CD1c-positive myeloid dendritic cell (primary cell): ENCODE results near the gene SPAG7.
"Not testable (repeated sequence)": the region's sequence is repeated elsewhere in the genome, so short reads cannot be mapped to it uniquely, and the experiment has no call there.

Experiments used
- DNase-seq: peaks from one replicate; pipeline ENCODE4 v3.0.0-alpha.2; 2016; ENCODE audit errors: extremely low spot score

Gene SPAG7

GRCh38 chr17:4938069-4938491 lies 29.5 kb downstream of the SPAG7 start:
- DNase-seq: no peak

- DNase-seq: no peak
Measured at GRCh38 chr17:4937553-4937952, 30.1 kb downstream of the SPAG7 start.

GRCh38 chr17:4936436-4936835 lies 31.2 kb downstream of the SPAG7 start:
- no peak for DNase-seq

GRCh38 chr17:4935650-4936049 lies 32.0 kb downstream of the SPAG7 start:
- no peak for DNase-seq

- peak; percentile 49 for DNase-seq
Measured at GRCh38 chr17:4934173-4934979, 33.2 kb downstream of the SPAG7 start.

- no peak for DNase-seq
Measured at GRCh38 chr17:4933646-4934045, 34.0 kb downstream of the SPAG7 start.

GRCh38 chr17:4932756-4933155 lies 34.9 kb downstream of the SPAG7 start:
- DNase-seq: no peak

GRCh38 chr17:4931963-4932362 lies 35.7 kb downstream of the SPAG7 start, which contains the start of gene GP1BA:
Gene GP1BA, plus strand, starts transcription at chr17:4932277. Its CDS starts 328 bp downstream, at chr17:4932605.
- peak; percentile 32 for DNase-seq

GRCh38 chr17:4928881-4929280 lies 38.7 kb downstream of the SPAG7 start:
- DNase-seq: no peak

- DNase-seq: peak; percentile 33
Measured at GRCh38 chr17:4926577-4927335, 40.9 kb downstream of the SPAG7 start.

GRCh38 chr17:4921320-4921719 lies 46.3 kb downstream of the SPAG7 start:
- no peak for DNase-seq

GRCh38 chr17:4920351-4921048 lies 47.1 kb downstream of the SPAG7 start:
- peak; percentile 93 for DNase-seq

GRCh38 chr17:4919511-4920047 lies 48.0 kb downstream of the SPAG7 start:
- no peak for DNase-seq

- DNase-seq: not testable (repeated sequence)
Measured at GRCh38 chr17:4914551-4914950, 53.1 kb downstream of the SPAG7 start.

- no peak for DNase-seq
Measured at GRCh38 chr17:4913994-4914393, 53.6 kb downstream of the SPAG7 start.
